ENCODE data around the gene ANKRD11. TPM values are rescaled to one million over a fixed set of nuclear protein-coding genes. Genes with fewer than 3 reads are reported as not detected.

ANKRD11 gene
- total RNA-seq, 1 donor from 2014 or later: 165 TPM

- TF ChIP-seq CTCF (IDR thresholded peaks at IDR 0.05; ENCODE audit: unreplicated experiment): no peak
These were observed 201.4 kb downstream of the ANKRD11 start for GRCh38 chr16:89288966-89289365.

GRCh38 chr16:89288577-89288844, 201.8 kb downstream of the ANKRD11 start:
- Mint-ChIP-seq H3K27ac (ENCODE audit: unreplicated experiment) (no peak overlapping the region), H3K9me3 (ENCODE audit: unreplicated experiment) (no peaks in the 10 kb centered on the region), H3K36me3 (ENCODE audit: low read depth, unreplicated experiment) (peaks cover 23% of the 10 kb centered on the region)

More at GRCh38 chr16:89288966-89289365, 201.4 kb downstream of the ANKRD11 start:
- peaks cover 21% of the 10 kb centered on the region for H3K27me3 Mint-ChIP-seq (ENCODE audit: unreplicated experiment)
- no peak overlapping the region for H3K27ac Mint-ChIP-seq (ENCODE audit: unreplicated experiment)
- no peak for DNase-seq (ENCODE audit: low spot score)
- no peak overlapping the region for H3K4me3 Mint-ChIP-seq (ENCODE audit: unreplicated experiment)
- H3K4me1 Mint-ChIP-seq (ENCODE audit: unreplicated experiment): peaks cover 23% of the 10 kb centered on the region
- no peaks in the 10 kb centered on the region for H3K9me3 Mint-ChIP-seq (ENCODE audit: unreplicated experiment)
- peaks cover 23% of the 10 kb centered on the region for H3K36me3 Mint-ChIP-seq (ENCODE audit: low read depth, unreplicated experiment)

GRCh38 chr16:89287777-89288576, 202.4 kb downstream of the ANKRD11 start:
- Mint-ChIP-seq H3K27ac (ENCODE audit: unreplicated experiment) (no peak overlapping the region), H3K36me3 (ENCODE audit: low read depth, unreplicated experiment) (peaks cover 23% of the 10 kb centered on the region), H3K4me3 (ENCODE audit: unreplicated experiment) (peak overlapping the region; percentile 79), H3K27me3 (ENCODE audit: unreplicated experiment) (peaks cover 21% of the 10 kb centered on the region), H3K4me1 (ENCODE audit: unreplicated experiment) (peaks cover 23% of the 10 kb centered on the region), H3K9me3 (ENCODE audit: unreplicated experiment) (no peaks in the 10 kb centered on the region)
- TF ChIP-seq CTCF (IDR thresholded peaks at IDR 0.05; ENCODE audit: unreplicated experiment): no peak
- DNase-seq (ENCODE audit: low spot score): no peak

More at GRCh38 chr16:89288577-89288844, 201.8 kb downstream of the ANKRD11 start:
- Mint-ChIP-seq H3K27me3 (ENCODE audit: unreplicated experiment) (peaks cover 21% of the 10 kb centered on the region), H3K4me1 (ENCODE audit: unreplicated experiment) (peaks cover 23% of the 10 kb centered on the region), H3K4me3 (ENCODE audit: unreplicated experiment) (no peak overlapping the region)
- DNase-seq (ENCODE audit: low spot score): no peak
- TF ChIP-seq CTCF (IDR thresholded peaks at IDR 0.05; ENCODE audit: unreplicated experiment): no peak

- peaks cover 16% of the 10 kb centered on the region for H3K27me3 Mint-ChIP-seq (ENCODE audit: unreplicated experiment)
These were observed 204.3 kb downstream of the ANKRD11 start for GRCh38 chr16:89286096-89286495.

More at GRCh38 chr16:89286096-89286495, 204.3 kb downstream of the ANKRD11 start:
- TF ChIP-seq CTCF (IDR thresholded peaks at IDR 0.05; ENCODE audit: unreplicated experiment): no peak
- peaks cover 17% of the 10 kb centered on the region for H3K36me3 Mint-ChIP-seq (ENCODE audit: low read depth, unreplicated experiment)
- H3K27ac Mint-ChIP-seq (ENCODE audit: unreplicated experiment): no peak overlapping the region
- peaks cover 9% of the 10 kb centered on the region for H3K4me1 Mint-ChIP-seq (ENCODE audit: unreplicated experiment)
- peak overlapping the region; percentile 69 for H3K4me3 Mint-ChIP-seq (ENCODE audit: unreplicated experiment)
- no peaks in the 10 kb centered on the region for H3K9me3 Mint-ChIP-seq (ENCODE audit: unreplicated experiment)
- DNase-seq (ENCODE audit: low spot score): no peak
